Bronchus fibroblast of lung (primary cell): ENCODE data around the gene CABYR. TPM values are rescaled to one million over a fixed set of nuclear protein-coding genes. Genes with fewer than 3 reads are reported as not detected.

Experiments used
- total RNA-seq: library from RNA; depleted of rRNA; stranded (reverse); fragments of >200 nt; gene quantifications from 2 replicates; pipeline ENCODE4 v1.2.3, GENCODE V29; 2015

The CABYR gene, protein sequence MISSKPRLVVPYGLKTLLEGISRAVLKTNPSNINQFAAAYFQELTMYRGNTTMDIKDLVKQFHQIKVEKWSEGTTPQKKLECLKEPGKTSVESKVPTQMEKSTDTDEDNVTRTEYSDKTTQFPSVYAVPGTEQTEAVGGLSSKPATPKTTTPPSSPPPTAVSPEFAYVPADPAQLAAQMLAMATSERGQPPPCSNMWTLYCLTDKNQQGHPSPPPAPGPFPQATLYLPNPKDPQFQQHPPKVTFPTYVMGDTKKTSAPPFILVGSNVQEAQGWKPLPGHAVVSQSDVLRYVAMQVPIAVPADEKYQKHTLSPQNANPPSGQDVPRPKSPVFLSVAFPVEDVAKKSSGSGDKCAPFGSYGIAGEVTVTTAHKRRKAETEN
- total RNA-seq = 6.7 and 7.6 TPM in 2 replicates

DNA sequence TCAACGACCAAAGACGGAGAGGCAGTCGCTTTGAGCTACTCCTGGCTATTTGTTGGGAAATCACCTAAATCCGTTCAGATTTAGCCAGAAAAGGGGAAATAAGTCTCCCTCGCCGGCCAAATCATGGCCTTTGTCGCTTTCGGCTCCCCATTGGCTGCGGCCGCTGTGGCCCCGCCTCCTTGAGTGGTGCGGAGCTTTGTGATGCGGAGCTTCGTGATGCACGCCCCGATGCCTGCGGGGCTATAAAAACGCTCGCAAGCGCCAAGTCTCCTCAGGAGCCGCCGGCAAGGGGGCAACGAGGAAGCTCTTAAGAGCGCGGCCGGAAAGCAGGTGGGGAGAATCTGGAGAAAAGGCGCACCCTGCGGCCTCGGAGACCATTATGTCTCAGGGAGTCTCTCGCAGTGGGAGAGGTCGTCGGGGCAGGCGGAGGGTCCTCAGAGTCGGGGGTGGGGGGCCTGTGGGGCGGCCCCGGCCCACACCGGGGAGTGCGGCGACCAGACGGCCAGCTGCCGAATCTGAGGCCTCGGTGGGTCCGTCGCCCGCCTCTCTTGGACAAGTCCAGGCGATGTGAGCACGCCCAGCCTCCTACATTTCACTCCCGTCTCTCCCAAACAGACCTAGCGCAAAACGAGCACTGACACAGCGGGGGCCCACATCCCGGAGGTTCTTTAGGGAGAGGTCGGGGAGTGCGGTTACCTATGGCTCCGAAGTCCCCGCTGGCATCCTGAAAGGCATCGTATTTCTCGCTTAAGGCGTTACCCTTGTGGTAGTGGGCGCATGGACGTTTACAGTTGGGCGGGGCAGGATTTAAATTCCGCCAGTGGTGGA lies at the start of gene CABYR:
TSS of gene CABYR (plus strand) at position 274 of the 828 bp plus-strand sequence. CDS start 4,053 bp downstream, outside the sequence.

Other genes with a start within 250 kb of the CABYR start
- 17.7 and 18.5 TPM in 2 replicates for gene TTC39C, start 124.3 kb upstream of the CABYR start, total RNA-seq